Liver (tissue), 9 donors: Measurements from ENCODE around the gene ARHGDIA. TPM values are rescaled to one million over a fixed set of nuclear protein-coding genes. Genes with fewer than 3 reads are reported as not detected.

ENCODE experiments used
- DNase-seq: peaks from one replicate; pipeline ENCODE4 v3.0.0-alpha.2; 2017; ENCODE audit warnings: low spot score
- H3K27ac ChIP-seq, 2 donors: one replicate each; pipeline ENCODE4 v1.7.0; 2013; ENCODE audit warnings: inconsistent platforms in 2 of 2, low read length in 2 of 2, control low read depth in 1 of 2, low read depth in 1 of 2, mild to moderate bottlenecking in 1 of 2
- H3K27me3 ChIP-seq, 4 donors: one replicate each; pipeline versions ENCODE4 v1.6.1 to v1.7.0; 2013; ENCODE audit warnings: low read length in 3 of 4, inconsistent platforms in 1 of 4, mild to moderate bottlenecking in 1 of 4, moderate library complexity in 1 of 4; ENCODE audit not compliant: control insufficient read depth in 4 of 4, insufficient read depth in 4 of 4
- H3K36me3 ChIP-seq, 4 donors: one replicate each; pipeline versions ENCODE4 v1.6.1 to v1.7.0; 2013; ENCODE audit warnings: low read length in 3 of 4, mild to moderate bottlenecking in 3 of 4, low read depth in 1 of 4, moderate library complexity in 1 of 4; ENCODE audit not compliant: control insufficient read depth in 4 of 4, insufficient read depth in 3 of 4
- H3K4me1 ChIP-seq, 4 donors: one replicate each; pipeline versions ENCODE4 v1.6.1 to v1.7.0; 2013; ENCODE audit warnings: low read length in 3 of 4, mild to moderate bottlenecking in 3 of 4, moderate library complexity in 1 of 4; ENCODE audit not compliant: control insufficient read depth in 4 of 4, insufficient read depth in 4 of 4
- H3K4me3 ChIP-seq, 3 donors: one replicate each; pipeline versions ENCODE4 v1.6.1 to v1.7.0; 2013; ENCODE audit warnings: low read length in 3 of 3, control low read depth in 1 of 3, low read depth in 1 of 3, mild to moderate bottlenecking in 1 of 3
- H3K9ac ChIP-seq, 2 donors: one replicate each; pipeline ENCODE4 v1.7.0; 2013; ENCODE audit warnings: low read length in 2 of 2, mild to moderate bottlenecking in 2 of 2, moderate library complexity in 2 of 2, control low read depth in 1 of 2, low read depth in 1 of 2
- H3K9me3 ChIP-seq, 4 donors: one replicate each; pipeline versions ENCODE4 v1.6.1 to v1.7.0; 2013; ENCODE audit warnings: low read length in 3 of 4; ENCODE audit not compliant: control insufficient read depth in 4 of 4
- ATF3 ChIP-seq: IDR thresholded peaks from 2 replicates; pipeline ENCODE4 v1.6.1; 2016; ENCODE audit warnings: antibody characterized with exemption
- FOXA2 ChIP-seq: IDR thresholded peaks from 2 replicates; pipeline ENCODE4 v1.6.1; 2016; ENCODE audit warnings: antibody characterized with exemption
- GABPA ChIP-seq, 2 donors: IDR thresholded peaks in 1 of 2; conservative IDR thresholded peaks in 1 of 2; 2 replicates each; pipeline ENCODE4 v1.6.1; 2016; ENCODE audit warnings: antibody characterized with exemption in 2 of 2, mild to moderate bottlenecking in 1 of 2, moderate library complexity in 1 of 2
- HNF4A ChIP-seq, 2 donors: conservative IDR thresholded peaks; 2 replicates each; pipeline ENCODE4 v1.6.1; 2016; ENCODE audit warnings: antibody characterized with exemption in 2 of 2, mild to moderate bottlenecking in 2 of 2
- HNF4G ChIP-seq: IDR thresholded peaks from 2 replicates; pipeline ENCODE4 v1.6.1; 2016; ENCODE audit warnings: antibody characterized with exemption
- JUND ChIP-seq, 2 donors: IDR thresholded peaks; 2 replicates each; pipeline ENCODE4 v1.6.1; 2016; ENCODE audit warnings: antibody characterized with exemption in 2 of 2
- NR2F2 ChIP-seq: IDR thresholded peaks from 2 replicates; pipeline ENCODE4 v1.6.1; 2016; ENCODE audit warnings: antibody characterized with exemption
- RAD21 ChIP-seq, 2 donors: IDR thresholded peaks; 2 replicates each; pipeline ENCODE4 v1.6.1; 2016; ENCODE audit warnings: antibody characterized with exemption in 2 of 2, mild to moderate bottlenecking in 2 of 2
- SP1 ChIP-seq: IDR thresholded peaks from 2 replicates; pipeline ENCODE4 v1.6.1; 2018; ENCODE audit warnings: antibody characterized with exemption, mild to moderate bottlenecking
- TAF1 ChIP-seq: conservative IDR thresholded peaks from 2 replicates; pipeline ENCODE4 v1.6.1; 2016; ENCODE audit warnings: antibody characterized with exemption, mild to moderate bottlenecking
- YY1 ChIP-seq: IDR thresholded peaks from 2 replicates; pipeline ENCODE4 v1.6.1; 2016; ENCODE audit warnings: antibody characterized with exemption, mild to moderate bottlenecking
- ZBTB33 ChIP-seq: IDR thresholded peaks from 2 replicates; pipeline ENCODE4 v1.6.1; 2016; ENCODE audit warnings: antibody characterized with exemption
- WGBS: extraction: QIAGEN DNeasy Blood & Tissue Kit; methylation state at CpG from one replicate; pipeline ENCODE4 v1.1.7; 2013; 5-methylcytosine and 5-hydroxymethylcytosine counted together
- polyA plus RNA-seq, 2 donors: library from polyadenylated mRNA; stranded (reverse) in 1 of 2; unstranded in 1 of 2; fragments of 200-250 nt in 1 of 2; fragments of >200 nt in 1 of 2; fragmentation: Nextera tagmentation in 1 of 2; extraction: Ambion mirVana in 1 of 2; gene quantifications; one replicate each; pipeline versions ENCODE4 v1.2.1 to v1.2.3, GENCODE V29; 2013 to 2015
- total RNA-seq, 2 donors: library from RNA; depleted of rRNA; stranded (reverse); fragments of >200 nt; gene quantifications; one replicate each; pipeline ENCODE4 v1.2.3, GENCODE V29; 2014
- TF ChIP-seq, protein P1 (sequence below): IDR thresholded peaks from 2 replicates; pipeline ENCODE4 v1.6.1; 2016; ENCODE audit warnings: antibody characterized with exemption
- TF ChIP-seq, protein P2 (sequence below): fragments of 150-350 bp; IDR thresholded peaks from 2 replicates; pipeline ENCODE4 v1.5.1; 2017; ENCODE audit warnings: improper control_type of control experiment, low read depth, low read length; ENCODE audit not compliant: missing input control
- TF ChIP-seq, protein P3 (sequence below): IDR thresholded peaks from 2 replicates; pipeline ENCODE4 v1.6.1; 2016; ENCODE audit warnings: antibody characterized with exemption, mild to moderate bottlenecking
- donor health status: healthy.
- donor health status: healthy.
- donor health status: healthy.
- donor health status: healthy.
- donor health status: healthy.

Gene ARHGDIA
- total and polyA plus RNA-seq, 4 donors: 35.5 to 142 (median 75.3) TPM

DNA sequence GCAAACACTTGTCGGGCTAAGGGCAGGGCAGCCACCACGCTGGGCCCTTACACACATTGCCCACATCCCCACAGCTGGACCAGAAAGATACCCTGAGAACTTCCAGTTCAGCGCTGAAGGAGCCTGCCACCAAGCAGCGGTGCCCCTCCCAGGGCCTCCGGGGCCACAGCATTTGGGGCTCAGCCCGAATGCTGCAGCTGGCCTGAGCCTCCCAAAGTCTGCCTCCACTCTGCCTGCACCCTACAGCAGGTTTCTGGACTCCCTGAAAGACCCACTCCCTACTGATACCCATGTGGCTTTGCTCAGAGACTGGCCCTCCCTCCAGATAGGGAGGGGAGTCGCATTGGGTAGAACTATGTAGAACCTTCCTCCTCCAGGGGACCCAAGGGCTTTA is 39.6 kb downstream of the ARHGDIA start (continued):
- TF ChIP-seq FOXA2 (no peak), GABPA (IDR thresholded peaks at IDR 0.05 in 1 of 2, conservative IDR thresholded peaks at IDR 0.05 in 1 of 2) (no peak)

DNA sequence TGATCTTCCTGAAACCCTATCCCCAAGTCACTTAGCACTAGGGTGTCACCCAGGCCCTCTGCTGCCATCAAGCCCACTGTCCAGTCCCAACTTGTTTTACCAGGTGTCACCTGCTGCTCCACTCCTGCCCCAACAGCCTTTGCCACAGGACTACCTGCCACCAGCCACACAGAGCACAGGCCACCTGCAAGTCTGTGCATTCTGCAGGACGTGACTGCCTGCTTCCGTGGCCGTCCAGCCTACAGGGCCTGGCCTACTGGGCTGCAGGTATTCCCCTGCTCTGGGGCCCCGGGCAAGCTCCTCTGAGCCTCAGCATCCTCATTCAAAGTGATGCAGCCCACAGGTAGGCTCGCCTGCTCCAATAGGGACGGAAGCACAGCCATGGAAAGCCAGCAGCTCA is 41.3 kb downstream of the ARHGDIA start:
- Histone ChIP-seq H3K36me3 (no peaks in the 10 kb centered on the region), H3K27ac (no peak overlapping the region), H3K4me3 (no peak overlapping the region), H3K9ac (no peak overlapping the region), H3K4me1 (peaks cover 9 to 29% (median 18%) of the 10 kb centered on the region in 4 donors), H3K27me3 (no peaks in the 10 kb centered on the region), H3K9me3 (no peaks in the 10 kb centered on the region)
- DNase-seq: no peak
- TF ChIP-seq NR2F2: no peak
- TF ChIP-seq GABPA (IDR thresholded peaks at IDR 0.05 in 1 of 2, conservative IDR thresholded peaks at IDR 0.05 in 1 of 2): no peak
- no peak for TF ChIP-seq HNF4A (conservative IDR thresholded peaks at IDR 0.05)
- TF ChIP-seq RAD21 (IDR thresholded peaks at IDR 0.05): no peak
- TF ChIP-seq, protein P1, sequence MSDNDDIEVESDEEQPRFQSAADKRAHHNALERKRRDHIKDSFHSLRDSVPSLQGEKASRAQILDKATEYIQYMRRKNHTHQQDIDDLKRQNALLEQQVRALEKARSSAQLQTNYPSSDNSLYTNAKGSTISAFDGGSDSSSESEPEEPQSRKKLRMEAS: no peak
- WGBS: 95% methylated on average over 6 of the region's 6 CpGs

- Histone ChIP-seq H3K9me3 (no peaks in the 10 kb centered on the region), H3K4me3 (no peak overlapping the region), H3K27me3 (no peaks in the 10 kb centered on the region), H3K4me1 (peaks cover 0 to 17% (median 9%) of the 10 kb centered on the region in 4 donors), H3K9ac (no peak overlapping the region), H3K36me3 (peaks cover 0 to 5% (median 0%) of the 10 kb centered on the region in 4 donors), H3K27ac (no peak overlapping the region)
- WGBS: 74% methylated on average over 7 of the region's 7 CpGs
- TF ChIP-seq HNF4G (no peak), TAF1 (no peak), NR2F2 (no peak), ATF3 (no peak), ZBTB33 (no peak), SP1 (no peak), RAD21 (IDR thresholded peaks at IDR 0.05) (no peak), JUND (IDR thresholded peaks at IDR 0.05) (no peak), YY1 (no peak), HNF4A (conservative IDR thresholded peaks at IDR 0.05) (no peak)
- TF ChIP-seq, protein P2, sequence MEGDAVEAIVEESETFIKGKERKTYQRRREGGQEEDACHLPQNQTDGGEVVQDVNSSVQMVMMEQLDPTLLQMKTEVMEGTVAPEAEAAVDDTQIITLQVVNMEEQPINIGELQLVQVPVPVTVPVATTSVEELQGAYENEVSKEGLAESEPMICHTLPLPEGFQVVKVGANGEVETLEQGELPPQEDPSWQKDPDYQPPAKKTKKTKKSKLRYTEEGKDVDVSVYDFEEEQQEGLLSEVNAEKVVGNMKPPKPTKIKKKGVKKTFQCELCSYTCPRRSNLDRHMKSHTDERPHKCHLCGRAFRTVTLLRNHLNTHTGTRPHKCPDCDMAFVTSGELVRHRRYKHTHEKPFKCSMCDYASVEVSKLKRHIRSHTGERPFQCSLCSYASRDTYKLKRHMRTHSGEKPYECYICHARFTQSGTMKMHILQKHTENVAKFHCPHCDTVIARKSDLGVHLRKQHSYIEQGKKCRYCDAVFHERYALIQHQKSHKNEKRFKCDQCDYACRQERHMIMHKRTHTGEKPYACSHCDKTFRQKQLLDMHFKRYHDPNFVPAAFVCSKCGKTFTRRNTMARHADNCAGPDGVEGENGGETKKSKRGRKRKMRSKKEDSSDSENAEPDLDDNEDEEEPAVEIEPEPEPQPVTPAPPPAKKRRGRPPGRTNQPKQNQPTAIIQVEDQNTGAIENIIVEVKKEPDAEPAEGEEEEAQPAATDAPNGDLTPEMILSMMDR: no peak
- TF ChIP-seq, protein P3, sequence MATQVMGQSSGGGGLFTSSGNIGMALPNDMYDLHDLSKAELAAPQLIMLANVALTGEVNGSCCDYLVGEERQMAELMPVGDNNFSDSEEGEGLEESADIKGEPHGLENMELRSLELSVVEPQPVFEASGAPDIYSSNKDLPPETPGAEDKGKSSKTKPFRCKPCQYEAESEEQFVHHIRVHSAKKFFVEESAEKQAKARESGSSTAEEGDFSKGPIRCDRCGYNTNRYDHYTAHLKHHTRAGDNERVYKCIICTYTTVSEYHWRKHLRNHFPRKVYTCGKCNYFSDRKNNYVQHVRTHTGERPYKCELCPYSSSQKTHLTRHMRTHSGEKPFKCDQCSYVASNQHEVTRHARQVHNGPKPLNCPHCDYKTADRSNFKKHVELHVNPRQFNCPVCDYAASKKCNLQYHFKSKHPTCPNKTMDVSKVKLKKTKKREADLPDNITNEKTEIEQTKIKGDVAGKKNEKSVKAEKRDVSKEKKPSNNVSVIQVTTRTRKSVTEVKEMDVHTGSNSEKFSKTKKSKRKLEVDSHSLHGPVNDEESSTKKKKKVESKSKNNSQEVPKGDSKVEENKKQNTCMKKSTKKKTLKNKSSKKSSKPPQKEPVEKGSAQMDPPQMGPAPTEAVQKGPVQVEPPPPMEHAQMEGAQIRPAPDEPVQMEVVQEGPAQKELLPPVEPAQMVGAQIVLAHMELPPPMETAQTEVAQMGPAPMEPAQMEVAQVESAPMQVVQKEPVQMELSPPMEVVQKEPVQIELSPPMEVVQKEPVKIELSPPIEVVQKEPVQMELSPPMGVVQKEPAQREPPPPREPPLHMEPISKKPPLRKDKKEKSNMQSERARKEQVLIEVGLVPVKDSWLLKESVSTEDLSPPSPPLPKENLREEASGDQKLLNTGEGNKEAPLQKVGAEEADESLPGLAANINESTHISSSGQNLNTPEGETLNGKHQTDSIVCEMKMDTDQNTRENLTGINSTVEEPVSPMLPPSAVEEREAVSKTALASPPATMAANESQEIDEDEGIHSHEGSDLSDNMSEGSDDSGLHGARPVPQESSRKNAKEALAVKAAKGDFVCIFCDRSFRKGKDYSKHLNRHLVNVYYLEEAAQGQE: no peak
- TF ChIP-seq, protein P1: no peak
- DNase-seq: no peak
Measured at GRCh38 chr17:81828656-81829055, 42.5 kb downstream of the ARHGDIA start.
